Measurements from ENCODE around the gene BST1. TPM values are rescaled to one million over a fixed set of nuclear protein-coding genes. Genes with fewer than 3 reads are reported as not detected.

The BST1 gene
- total RNA-seq, 3 donors from 2014 or later (not counting 1 experiment from before 2014, with no cell fraction given): 1.8 to 6.4 (median 2.2) TPM

DNA sequence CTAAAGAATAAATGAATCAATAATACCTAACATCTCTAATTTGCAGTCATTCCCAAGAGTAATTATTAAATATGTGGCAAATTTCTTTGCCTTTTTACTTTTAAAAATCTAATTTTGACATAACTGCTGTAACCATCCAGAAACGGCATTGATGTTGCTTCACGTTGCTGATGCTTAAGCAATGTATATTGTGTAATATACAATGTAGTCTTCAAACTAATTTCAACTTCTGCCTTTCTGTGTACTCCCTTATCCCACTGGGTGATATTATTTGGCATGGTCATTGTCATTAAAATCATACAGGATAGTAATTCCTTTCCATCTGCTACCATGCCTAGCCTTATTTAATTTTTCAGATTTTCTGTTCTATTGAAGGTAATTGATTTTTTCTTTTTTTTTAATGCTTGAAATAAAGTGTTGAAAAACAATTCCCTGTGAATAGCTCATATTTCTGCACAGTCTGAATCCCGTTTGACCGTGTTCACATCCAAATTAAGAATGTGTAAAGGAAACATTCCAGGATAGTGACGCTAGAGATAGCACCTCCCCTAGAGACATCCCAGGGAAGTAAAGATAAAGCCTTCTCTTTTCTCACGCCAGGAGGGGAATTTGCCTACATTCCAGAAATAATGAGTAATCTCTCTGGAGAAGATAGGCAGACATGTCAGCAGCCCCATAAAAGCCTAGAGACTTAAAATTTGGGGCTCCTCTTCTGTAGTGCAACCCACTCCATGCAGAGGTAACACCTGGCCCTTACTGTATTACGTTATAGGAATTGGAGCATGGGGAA lies 12.7 kb upstream of the BST1 start:
- no peak for TF ChIP-seq CTCF (IDR thresholded peaks at IDR 0.05)
- Mint-ChIP-seq H3K4me1 (peaks cover 2 to 3% of the 10 kb centered on the region in 2 donors), H3K27me3 (ENCODE audit: low read depth in 2 of 2) (no peaks in the 10 kb centered on the region), H3K36me3 (no peaks in the 10 kb centered on the region), H3K4me3 (no peak overlapping the region), H3K9me3 (no peaks in the 10 kb centered on the region), H3K27ac (no peak overlapping the region)
- no peak overlapping the region for H3K4me3 ChIP-seq (ENCODE audit: low read length)
- WGBS (ENCODE audit: insufficient coverage): 97% methylated on average over 3 of the region's 7 CpGs
- peaks cover 24% of the 10 kb centered on the region for H3K36me3 ChIP-seq (ENCODE audit: control insufficient read depth, insufficient read depth, low read length)
- no peaks in the 10 kb centered on the region for H3K4me1 ChIP-seq (ENCODE audit: control insufficient read depth, insufficient read depth, low read length)
- ATAC-seq (peak in 1 of 3 donors; percentile 58), DNase-seq (no peak)
- H3K27ac ChIP-seq (ENCODE audit: low read length): no peak overlapping the region
- H3K27me3 ChIP-seq (ENCODE audit: control insufficient read depth, insufficient read depth, low read length): no peaks in the 10 kb centered on the region
- intact Hi-C loops (cut with micrococcal nuclease): no loop called here
- no peaks in the 10 kb centered on the region for H3K9me3 ChIP-seq (ENCODE audit: control insufficient read depth, insufficient read depth, low read length)

DNA sequence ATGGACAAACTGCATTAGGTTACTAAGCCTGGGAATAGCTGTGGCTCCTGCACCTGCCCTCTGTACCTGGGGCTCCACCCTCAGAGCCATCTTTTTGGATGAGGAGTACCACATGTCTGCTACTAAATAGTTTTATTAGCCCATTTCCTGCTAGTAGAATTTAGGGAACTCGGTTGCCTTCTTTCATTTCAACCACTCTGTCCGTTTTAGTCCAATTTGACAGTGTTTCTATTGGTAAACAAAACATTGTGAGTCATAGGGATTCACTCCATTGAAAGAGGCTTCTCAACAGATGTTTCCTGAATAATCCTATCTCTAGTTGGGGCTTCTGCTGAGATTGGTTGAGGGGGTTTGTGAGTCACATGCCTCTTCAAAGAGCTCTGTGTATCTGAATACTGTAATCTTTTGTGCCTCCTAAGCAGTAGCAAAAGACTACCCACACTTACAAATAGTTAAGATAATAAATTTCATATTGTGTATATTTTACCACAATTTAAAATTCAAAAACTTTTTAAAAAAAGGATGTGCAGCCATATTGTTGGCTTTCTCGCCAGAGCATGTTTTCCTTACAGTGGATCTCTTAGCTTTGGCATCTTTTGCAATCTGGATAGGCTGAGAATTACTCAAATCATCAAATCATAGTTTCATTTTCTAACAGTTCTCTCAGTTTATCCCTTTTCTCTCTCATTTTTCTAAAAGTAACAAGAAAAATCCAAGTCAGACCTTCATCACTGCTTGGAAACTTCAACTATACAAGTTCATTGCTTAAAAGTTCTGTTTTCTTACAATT lies 11.3 kb upstream of the BST1 start:
- Histone ChIP-seq H3K9me3 (ENCODE audit: control insufficient read depth, insufficient read depth, low read length) (no peaks in the 10 kb centered on the region), H3K4me3 (ENCODE audit: low read length) (no peak overlapping the region), H3K27me3 (ENCODE audit: control insufficient read depth, insufficient read depth, low read length) (no peaks in the 10 kb centered on the region), H3K36me3 (ENCODE audit: control insufficient read depth, insufficient read depth, low read length) (peaks cover 20% of the 10 kb centered on the region), H3K27ac (ENCODE audit: low read length) (no peak overlapping the region), H3K4me1 (ENCODE audit: control insufficient read depth, insufficient read depth, low read length) (no peaks in the 10 kb centered on the region)
- no peaks in the 10 kb centered on the region for H3K27me3 Mint-ChIP-seq (ENCODE audit: low read depth in 2 of 2)
- no peak overlapping the region for H3K27ac Mint-ChIP-seq
- ATAC-seq (no peak), DNase-seq (no peak)
- intact Hi-C loops (cut with micrococcal nuclease): no loop called here
- no peaks in the 10 kb centered on the region for H3K4me1 Mint-ChIP-seq
- H3K9me3 Mint-ChIP-seq: no peaks in the 10 kb centered on the region
- H3K4me3 Mint-ChIP-seq: no peak overlapping the region
- 86% methylated on average over 3 of the region's 3 CpGs for WGBS (ENCODE audit: insufficient coverage)
- TF ChIP-seq CTCF (IDR thresholded peaks at IDR 0.05): no peak
- no peaks in the 10 kb centered on the region for H3K36me3 Mint-ChIP-seq

DNA sequence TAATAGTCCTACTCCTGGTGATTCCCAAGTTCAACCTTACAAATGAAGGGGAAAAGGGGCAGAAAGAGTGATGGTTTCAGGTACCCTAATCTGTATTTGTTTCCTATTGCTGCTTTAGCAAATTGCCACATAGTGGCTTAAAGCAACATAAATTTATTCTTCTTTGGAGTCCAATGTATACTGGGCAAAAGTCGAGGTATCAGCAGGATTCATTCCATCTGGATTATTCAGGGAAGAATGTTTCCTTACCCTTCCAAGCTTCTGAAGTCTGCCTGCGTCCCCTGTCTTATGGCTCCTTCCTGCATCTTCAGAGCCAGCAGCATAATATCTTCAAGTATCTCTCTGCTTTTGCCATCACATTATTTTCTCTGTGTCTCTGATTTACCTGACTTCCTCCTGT lies 10.3 kb upstream of the BST1 start:
- H3K27me3 ChIP-seq (ENCODE audit: control insufficient read depth, insufficient read depth, low read length): no peaks in the 10 kb centered on the region
- intact Hi-C loops (cut with micrococcal nuclease): no loop called here
- DNase-seq (no peak), ATAC-seq (no peak)
- Mint-ChIP-seq H3K27me3 (ENCODE audit: low read depth in 2 of 2) (peaks cover 0 to 4% of the 10 kb centered on the region in 2 donors), H3K27ac (no peak overlapping the region), H3K4me3 (no peak overlapping the region), H3K4me1 (peaks cover 0 to 4% of the 10 kb centered on the region in 2 donors), H3K9me3 (no peaks in the 10 kb centered on the region), H3K36me3 (no peaks in the 10 kb centered on the region)
- 95% methylated on average over 2 of the region's 2 CpGs for WGBS (ENCODE audit: insufficient coverage)
- TF ChIP-seq CTCF (IDR thresholded peaks at IDR 0.05): no peak
- no peaks in the 10 kb centered on the region for H3K9me3 ChIP-seq (ENCODE audit: control insufficient read depth, insufficient read depth, low read length)
- no peak overlapping the region for H3K27ac ChIP-seq (ENCODE audit: low read length)
- H3K36me3 ChIP-seq (ENCODE audit: control insufficient read depth, insufficient read depth, low read length): peaks cover 11% of the 10 kb centered on the region
- H3K4me3 ChIP-seq (ENCODE audit: low read length): no peak overlapping the region
- no peaks in the 10 kb centered on the region for H3K4me1 ChIP-seq (ENCODE audit: control insufficient read depth, insufficient read depth, low read length)
